HG03175 (cell line): Measurements from ENCODE around the gene ZNF716.
"Not testable (repeated sequence)": the region's sequence is repeated elsewhere in the genome, so short reads cannot be mapped to it uniquely, and the experiment has no call there.

Experiments used
- ATAC-seq: cut with Tn5 transposase; IDR thresholded peaks from one replicate; pipeline ENCODE4 v1.9.1; 2021; ENCODE audit warnings: mild to moderate bottlenecking, moderate library complexity; ENCODE audit not compliant: unreplicated experiment

The ZNF716 gene

DNA sequence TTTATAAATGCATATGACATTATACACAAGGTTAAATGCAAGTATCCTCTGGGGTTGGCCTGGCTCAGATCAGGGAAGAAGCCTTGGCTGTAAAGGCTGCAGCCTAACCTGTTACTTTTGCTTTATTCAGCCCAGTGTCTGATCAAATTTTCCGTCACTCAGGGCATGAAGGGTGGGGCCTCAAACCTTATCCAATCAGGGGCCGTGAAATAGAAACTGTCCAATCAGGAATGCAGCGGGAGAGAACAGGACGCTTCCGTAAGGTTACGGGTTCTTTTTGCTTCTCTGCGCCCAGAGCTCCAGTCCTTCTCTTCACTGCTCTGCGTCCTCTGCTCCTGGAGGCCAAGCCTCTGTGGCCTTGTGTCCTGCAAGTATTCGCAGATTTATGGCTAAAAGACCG is at the start of gene ZNF716:
ZNF716 (plus strand) TSS at position 274 of the 400 bp plus-strand sequence; CDS start at position 386, 112 bp downstream.
- ATAC-seq = no peak

DNA sequence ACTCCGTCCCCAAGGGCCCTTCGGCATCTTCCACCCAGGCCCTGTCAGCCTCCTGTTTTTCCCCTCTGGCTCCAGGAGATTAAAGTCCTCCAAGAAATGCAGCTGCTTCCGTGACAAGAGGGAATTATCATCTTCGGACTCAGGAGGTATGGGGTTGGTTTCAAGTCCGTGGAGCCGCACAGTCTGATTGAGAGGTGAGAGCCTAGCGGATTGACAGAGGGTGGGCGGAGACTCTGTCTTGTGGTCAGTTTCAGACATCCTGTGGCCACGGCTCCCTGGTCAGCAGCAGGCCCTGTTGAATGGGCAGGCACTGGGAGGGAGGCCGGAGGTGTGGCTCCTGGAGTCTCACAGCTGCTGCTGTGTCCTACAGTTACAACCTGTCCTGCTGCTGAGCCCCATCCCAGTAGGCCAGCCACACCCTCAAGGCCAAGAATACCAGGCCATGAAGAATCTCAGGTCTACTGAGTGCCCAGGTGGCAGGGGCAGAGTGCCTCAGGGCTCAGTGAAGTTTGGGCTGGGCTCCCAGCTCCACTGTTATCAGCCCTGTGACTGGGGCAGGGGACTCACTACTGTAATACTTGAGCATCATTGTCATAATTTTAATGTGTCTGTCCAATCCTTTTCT is 49.3 kb upstream of the ZNF716 start:
- no peak for ATAC-seq

DNA sequence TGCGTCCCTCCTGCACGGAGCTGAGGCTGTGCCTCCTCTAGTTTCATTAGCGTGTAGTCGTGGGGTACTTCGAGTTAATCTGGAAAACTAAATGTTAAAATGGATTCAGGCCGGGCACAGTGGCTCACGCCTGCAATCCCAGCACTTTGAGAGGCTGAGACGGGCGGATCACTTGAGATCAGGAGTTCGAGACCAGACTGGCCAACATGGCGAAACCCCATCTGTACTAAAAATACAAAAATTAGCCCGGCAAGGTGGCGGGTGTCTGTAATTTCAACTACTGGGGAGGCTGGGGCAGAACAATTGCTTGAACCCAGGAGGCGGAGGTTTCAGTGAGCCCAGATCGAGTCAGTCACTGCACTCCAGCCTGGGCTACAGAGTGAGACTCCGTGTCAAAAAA is 46.9 kb upstream of the ZNF716 start:
- ATAC-seq = not testable (repeated sequence)

DNA sequence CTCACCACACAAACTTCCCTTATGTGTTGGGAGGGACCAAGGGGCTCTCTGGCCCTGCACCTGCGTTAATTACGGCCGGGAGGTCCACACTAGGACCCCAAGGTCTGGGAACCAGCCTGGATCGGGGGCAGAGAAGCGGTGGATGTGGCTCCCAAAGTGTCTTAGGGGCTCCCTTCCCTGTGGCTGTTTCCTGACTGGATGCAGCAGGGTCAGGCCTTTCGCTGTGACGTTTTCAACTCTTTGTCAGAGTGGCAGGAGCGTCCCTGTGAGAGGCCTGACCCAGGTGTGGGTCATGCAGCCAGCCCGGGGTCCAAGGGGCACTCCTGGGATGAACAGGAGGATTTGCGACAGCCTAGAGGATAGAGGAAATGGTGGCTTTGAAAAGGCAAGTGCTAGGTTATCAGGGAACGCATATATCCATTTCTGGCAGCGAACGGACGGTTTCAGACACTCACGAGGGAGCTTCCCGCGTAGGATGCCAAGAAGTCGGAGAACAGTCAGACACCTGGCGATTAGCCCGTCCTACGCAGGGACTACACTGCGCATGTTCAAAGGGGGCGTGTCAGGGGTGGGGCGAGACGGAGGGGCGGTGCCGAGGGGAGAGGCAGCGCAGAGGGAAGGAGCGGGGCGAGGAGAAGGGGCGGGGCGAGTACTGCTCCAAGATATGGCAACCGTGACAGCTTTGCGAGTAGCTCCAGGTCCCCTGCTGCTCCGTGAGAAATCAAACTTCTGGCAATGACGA is 46.2 kb upstream of the ZNF716 start:
- ATAC-seq = no peak

DNA sequence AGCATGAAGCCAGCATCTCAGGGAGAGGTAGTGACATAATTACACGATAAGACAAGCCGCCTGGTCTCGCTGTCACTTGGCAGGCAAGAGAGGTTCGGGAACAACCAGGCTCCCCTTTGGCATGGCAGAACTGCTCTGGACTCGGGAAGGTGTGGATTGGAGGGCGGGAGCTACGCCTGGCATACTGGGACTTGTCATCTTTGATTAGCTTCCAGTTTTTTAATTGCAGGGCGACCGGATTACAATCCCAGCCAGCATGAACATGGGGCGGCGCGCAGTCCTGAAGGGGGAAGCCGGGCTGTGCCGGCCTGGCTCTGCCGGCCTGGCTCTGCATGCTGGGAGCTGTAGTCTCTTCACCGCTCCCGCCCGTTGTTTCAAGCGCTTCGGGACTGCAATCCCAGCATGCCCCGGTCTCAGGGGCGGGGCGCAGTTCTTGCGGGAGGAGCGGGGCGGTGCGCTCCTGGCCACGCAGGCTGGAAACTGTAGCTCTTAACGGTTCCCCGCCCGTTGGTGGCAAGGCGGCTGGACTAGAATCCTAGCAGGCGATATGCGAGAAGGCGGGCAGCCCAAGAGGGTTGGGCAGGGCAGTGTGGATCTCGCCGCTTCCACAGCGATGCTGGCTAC is 45.5 kb upstream of the ZNF716 start:
- no peak for ATAC-seq

DNA sequence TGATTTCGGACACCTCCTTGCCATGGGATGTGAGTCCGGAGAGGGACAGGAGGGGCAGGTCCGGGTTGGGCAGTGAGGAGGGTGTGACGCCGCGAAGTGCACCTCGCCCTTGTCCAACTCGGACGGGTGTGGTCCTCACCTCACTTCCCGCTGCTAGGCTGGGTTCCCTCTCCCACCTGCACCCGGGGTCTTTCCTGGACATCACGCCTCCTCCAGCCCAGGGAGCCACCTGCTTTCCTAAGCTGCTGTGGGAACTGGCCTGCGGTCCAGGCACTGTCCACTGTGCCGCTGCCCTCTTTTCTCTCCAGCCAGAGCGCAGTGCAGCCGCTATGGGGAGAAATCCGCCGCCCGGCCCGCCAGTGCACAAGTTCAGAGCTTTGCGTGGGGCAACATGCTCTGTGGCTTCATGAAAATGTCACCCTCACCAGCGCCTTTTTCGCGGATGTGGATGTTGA is 45.0 kb upstream of the ZNF716 start:
- no peak for ATAC-seq

DNA sequence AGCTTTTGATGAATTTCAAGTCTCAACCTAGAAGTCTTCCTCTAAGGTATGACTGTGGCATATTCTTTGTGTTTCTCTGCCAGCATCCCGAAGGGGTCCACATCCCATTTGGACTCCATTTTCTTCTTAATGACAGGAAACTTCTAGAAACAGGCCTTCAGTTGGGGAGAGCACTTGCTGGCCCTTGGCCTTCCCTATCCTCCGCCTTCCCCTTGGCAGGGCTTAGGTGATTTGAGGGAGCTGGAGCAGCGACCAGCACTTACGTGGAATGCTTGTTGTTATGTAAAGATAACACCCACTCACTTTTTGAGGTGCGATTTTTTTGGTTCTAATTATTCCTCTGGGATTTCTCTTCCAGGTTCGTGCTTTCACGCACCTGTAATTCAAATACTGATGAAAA is 42.9 kb upstream of the ZNF716 start:
- no peak for ATAC-seq

DNA sequence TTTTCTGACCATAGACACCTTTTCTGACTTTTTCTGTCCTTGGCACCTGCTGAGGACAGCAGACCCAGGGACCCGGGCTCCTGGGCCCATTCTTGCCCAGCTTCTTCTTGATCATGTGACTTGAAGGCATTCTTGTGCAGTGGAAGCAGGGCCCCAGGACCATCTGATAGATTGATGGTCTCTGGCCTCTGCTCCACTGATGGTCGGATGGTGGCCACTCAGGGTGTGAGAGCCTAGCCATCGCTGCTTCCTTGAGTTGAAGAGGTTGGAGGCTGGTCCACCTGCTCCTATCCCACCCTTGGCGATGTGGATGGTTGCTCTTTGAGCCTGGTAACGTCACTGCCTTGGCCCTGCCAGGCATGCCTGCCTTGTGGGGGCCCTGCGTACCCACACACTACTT is 37.8 kb upstream of the ZNF716 start:
- ATAC-seq = no peak

DNA sequence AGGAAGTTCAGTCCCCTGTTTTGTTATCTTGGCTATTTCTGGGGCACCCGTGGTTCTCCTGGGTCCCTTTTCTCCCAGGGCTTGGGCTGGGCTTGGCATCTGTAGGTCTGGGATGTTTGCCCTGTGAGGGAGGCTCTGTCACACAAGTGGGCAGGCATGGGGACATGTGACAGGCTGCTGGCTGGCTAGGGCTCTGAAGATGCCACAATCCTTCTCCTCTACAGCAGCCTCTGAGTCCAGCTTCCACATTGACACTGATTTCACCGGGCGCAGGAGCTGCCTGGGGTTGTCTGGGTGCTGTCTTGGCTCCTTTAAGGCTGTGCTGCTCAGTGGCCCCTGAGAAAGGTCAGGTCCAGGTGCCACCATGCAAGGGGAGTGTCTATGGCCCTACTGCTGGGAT is 37.4 kb upstream of the ZNF716 start:
- no peak for ATAC-seq

DNA sequence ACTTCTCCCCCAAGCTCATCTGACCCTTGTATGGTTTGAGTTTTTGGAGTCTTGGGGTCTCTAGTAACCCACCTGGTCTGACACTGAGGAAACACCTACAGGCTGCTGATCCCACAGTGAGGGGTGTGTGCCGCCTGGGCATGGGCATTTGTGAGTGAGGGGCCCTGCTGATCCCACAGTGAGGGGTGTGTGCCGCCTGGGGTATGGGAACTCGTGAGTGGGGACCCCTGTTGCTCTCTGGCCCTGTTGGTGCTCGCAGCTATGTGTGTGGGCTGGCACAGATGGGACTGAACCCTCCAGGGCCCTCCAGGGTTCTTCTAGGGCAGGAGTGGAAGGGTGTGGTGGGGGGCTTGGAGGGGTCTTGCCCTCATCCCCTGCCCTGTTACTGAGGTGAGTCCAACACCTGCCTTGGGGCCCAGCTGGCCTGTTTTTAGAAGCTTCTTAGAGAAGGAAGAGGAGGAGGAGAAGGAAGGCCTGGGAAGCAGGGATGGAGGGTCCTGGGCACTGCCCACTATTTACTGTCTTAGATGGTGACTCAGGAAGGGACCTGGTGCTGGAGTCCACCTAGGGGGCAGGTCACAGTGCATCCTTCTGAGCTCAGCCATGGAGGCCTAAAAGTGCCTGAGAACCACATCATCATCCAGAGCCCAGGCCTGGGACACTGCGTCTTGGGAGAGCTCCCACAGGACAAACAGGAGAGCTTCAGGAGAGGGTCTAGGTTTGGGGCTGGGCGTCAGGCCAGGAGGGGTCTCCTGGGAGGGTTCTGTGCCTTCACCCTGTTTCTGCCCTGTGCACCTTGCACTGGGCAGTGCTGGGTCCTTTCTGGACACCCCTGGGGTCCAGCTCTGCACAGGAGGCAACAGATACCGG is 36.2 kb upstream of the ZNF716 start:
- no peak for ATAC-seq

DNA sequence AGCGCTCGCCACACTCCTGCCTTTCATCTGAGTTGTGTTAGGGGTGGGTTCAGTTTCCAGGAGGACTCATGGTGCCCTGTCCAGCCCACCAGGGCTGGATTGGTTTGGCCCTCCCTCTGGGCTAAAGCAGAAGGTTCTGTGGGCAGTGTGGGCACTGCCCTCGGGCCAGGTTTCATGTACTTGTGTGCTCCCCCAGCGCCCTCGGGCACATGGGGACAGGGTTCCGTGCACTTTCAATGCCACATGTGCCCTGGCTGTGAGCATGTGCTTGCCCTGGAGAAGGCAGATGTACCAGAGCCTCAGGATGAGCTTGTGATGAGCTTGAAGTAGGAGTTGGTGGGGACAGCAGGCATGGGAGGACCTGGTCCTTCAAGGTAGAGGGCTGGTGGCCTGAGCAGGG is 35.6 kb upstream of the ZNF716 start:
- ATAC-seq = no peak

DNA sequence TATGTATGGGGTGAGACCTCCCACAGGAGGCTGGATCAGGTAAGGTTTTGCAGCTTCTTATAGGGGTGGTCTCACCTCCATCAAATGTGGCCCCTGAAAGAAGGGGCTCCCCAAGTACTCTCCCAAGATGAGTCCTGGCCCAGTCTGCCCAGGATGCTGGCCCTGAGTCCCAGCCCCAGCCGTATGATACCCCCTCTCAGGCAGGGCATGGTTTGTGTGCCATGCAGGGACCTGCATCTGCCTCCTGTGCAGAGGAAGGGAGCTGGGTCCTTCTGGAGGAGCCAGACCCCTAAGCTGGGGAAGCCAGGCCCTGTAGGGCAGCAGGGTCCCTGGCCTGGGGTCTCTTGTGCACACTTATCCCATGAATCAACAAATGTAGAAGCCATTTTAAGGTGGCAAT is 35.1 kb upstream of the ZNF716 start:
- ATAC-seq = no peak

DNA sequence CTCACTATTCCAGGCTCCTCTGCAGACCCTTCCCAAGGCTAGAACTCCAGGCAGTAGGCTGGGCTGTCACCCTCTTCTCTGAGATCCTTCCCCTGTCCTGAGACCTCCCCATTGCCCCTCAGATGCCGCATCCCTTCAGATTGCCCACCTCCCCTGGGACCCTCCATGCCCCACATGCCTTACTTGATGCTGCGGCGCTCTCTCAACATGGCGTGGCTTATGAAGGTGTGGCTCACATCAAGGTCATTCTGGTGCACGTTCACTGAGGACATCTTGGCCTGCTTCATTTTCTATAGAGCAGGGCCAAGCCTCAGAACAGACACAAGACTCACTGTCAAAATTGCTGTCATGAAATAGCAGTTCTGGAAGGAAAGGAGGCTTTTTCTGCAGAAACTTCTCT is 34.7 kb upstream of the ZNF716 start:
- no peak for ATAC-seq

DNA sequence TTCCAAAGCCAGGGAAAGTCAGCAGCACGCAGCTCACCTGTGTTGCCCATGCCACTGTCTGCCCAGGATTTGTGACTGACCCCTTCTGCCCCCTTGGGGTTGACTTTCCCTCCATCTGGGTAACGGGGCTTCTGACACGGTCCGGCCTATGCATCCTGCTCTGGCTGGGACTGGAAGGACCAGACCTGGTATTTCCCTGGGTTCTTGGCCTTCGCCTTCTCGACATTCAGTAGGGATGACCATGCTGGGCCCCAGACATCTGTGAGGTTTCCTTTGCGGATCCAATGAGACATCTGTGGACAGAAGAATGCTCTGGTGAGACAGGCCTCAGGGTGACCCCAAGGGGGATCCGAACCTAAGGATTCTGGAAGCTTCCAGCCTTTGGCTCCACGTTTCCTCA is 34.2 kb upstream of the ZNF716 start:
- no peak for ATAC-seq

DNA sequence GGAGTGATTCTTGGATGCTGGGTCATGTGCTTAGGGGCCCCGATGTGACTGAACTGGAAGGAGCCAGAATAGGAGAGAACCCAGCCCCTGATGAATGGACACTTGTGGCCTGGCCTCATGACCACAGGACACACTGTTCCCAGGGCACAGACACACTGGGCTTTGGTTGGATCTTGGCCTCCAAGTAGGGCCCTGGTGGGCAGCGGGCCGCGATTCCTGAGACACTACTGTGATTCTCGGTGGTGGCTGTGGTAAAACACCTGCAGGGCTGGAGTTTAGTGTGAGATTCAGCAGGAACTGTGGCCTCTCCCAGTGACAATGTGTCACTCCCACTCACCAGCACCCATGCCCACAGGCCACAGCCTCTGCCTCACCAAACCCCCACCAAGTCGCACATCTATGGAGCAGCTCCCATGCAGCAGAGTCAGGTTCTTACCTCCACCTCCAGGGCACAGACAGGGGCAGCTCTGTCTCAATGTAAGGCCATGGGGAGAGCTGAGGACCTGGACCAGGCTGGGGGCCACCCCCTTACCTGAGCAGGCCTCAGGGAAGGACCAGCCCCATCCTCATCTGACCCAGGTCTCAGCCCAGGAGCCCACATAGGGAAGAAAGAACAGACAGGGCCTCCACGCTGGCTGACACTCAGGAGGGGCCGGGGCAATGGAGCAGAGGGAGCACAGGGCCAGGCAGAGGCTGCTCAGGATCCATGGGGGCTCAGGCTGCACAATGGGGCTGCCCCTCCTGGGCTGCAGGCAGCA is 33.2 kb upstream of the ZNF716 start:
- ATAC-seq = no peak

DNA sequence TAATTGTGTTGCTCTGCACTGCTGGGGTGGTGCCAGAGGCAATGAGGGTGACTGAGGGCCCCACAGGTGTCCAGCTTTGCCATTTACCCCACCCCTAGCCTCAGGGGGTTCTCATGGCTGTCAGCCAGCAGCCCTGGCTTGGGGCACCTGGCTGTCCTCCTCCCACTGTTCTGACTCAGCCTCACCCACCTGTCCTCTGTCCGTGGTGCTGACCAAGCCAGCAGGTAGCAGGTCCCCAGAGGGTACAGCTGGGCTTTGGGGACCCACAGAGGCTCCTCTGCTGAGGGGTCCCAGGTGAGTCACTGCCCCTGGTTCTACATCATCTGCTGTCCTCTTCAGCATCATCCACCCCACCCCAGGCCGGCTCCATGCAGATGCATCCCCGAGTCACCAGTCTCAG is 32.2 kb upstream of the ZNF716 start:
- no peak for ATAC-seq

DNA sequence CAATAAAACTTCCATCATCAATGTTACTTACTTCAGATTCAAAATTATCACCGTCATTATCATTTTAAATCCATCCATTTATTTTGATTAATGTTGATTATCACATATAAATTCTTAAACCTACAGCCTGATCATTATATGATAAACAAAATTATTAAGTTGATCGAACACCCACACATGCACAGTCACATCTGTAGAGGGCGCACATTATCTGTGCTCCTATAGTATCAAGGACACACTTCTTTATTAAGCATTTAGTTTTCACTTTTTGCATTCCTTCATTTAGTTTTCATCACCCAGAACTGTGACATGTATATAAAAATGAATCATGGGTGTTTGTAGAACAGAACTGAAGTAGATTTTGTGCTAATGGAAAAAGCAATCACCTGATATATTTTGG is 26.2 kb upstream of the ZNF716 start:
- ATAC-seq = no peak

DNA sequence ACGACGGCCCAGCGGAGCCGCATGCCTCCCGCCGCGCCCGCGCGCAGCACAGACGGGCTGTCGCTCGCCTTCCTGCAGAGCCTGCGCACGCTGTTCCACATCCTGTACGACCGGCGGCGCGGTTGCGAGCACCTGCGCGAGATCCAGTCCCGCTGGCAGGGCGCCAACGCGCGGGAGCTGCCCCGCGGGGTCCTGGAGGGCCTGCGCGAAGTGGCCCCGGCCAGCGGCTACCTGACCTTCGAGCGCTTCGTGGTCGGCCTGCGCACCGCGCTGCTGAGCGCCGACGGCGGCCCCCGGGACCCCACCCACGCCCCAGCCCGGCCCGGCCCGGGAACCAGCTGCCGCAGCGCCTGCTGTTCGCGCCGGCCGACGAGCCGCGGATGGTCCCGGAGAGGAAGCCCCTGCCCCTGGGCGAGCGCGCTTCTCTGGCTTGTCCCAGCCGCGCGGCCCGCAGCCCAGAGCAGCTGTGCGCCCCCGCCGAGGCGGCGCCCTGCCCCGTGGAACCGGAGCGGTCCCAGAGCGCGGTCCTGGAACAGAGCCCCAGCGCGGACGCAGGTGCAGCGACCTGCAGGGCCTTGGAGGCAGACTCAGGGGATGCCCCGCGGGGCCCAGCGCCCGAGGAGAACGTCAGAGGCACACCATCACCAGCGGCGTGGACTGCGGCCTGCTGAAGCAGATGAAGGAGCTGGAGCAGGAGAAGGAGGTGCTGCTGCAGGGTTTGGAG is 25.3 kb upstream of the ZNF716 start:
- ATAC-seq = no peak

DNA sequence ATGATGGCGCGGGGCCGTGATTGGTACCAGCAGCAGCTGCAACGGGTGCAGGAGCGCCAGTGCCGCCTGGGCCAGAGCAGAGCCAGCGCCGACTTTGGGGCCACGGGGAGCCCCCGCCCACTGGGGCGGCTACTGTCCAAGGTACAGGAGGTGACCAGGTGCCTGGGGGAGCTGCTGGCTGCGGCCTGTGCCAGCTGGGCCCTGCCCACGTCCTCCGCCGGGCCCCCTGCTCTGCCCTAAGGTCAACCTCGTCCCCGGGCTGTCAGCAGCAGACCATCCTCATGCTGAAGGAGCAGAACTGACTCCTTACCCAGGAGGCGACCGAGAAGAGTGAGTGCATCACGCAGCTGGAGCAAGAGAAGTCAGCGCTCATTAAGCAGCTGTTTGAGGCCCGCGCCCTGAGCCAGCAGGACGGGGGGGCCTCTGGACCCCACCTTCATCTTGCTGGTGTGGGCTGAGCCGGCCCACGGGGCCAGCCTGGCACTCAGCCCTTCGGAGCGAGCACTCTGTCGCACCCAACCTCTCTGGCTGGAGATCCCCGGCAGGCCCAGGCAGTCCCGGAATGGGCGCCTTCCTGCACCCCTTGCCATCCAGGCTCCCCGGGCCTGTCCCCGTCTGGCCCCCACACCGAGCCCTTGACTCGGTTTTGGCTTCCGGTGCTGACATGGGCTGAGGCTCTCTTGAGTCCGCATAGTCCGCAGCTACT is 24.6 kb upstream of the ZNF716 start:
- no peak for ATAC-seq
